ENCODE results near the gene LPP. TPM values are rescaled to one million over a fixed set of nuclear protein-coding genes. Genes with fewer than 3 reads are reported as not detected.

LPP gene
- total and polyA plus RNA-seq, 10 of the 15 experiments (the other 5 are each of a cell fraction or from before 2014, with no cell fraction given) = under 0.01 to 0.62 (median 0.03) TPM

GRCh38 chr3:188223936-188224335 lies 70.0 kb downstream of the LPP start (continued):
- TF ChIP-seq, protein P1, sequence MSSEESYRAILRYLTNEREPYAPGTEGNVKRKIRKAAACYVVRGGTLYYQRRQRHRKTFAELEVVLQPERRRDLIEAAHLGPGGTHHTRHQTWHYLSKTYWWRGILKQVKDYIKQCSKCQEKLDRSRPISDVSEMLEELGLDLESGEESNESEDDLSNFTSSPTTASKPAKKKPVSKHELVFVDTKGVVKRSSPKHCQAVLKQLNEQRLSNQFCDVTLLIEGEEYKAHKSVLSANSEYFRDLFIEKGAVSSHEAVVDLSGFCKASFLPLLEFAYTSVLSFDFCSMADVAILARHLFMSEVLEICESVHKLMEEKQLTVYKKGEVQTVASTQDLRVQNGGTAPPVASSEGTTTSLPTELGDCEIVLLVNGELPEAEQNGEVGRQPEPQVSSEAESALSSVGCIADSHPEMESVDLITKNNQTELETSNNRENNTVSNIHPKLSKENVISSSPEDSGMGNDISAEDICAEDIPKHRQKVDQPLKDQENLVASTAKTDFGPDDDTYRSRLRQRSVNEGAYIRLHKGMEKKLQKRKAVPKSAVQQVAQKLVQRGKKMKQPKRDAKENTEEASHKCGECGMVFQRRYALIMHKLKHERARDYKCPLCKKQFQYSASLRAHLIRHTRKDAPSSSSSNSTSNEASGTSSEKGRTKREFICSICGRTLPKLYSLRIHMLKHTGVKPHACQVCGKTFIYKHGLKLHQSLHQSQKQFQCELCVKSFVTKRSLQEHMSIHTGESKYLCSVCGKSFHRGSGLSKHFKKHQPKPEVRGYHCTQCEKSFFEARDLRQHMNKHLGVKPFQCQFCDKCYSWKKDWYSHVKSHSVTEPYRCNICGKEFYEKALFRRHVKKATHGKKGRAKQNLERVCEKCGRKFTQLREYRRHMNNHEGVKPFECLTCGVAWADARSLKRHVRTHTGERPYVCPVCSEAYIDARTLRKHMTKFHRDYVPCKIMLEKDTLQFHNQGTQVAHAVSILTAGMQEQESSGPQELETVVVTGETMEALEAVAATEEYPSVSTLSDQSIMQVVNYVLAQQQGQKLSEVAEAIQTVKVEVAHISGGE (CRISPR knock-in tag; IDR thresholded peaks at IDR 0.05) = no peak
- no peak for TF ChIP-seq NFYA (IDR thresholded peaks at IDR 0.05; ENCODE audit: borderline replicate concordance, low read depth, low read length)
- no peak for TF ChIP-seq ZBTB33 (IDR thresholded peaks at IDR 0.05)
- no peak for TF ChIP-seq SRF (IDR thresholded peaks at IDR 0.05; ENCODE audit: low read depth in 2 of 2, low read length in 2 of 2)
- TF ChIP-seq, protein P2, sequence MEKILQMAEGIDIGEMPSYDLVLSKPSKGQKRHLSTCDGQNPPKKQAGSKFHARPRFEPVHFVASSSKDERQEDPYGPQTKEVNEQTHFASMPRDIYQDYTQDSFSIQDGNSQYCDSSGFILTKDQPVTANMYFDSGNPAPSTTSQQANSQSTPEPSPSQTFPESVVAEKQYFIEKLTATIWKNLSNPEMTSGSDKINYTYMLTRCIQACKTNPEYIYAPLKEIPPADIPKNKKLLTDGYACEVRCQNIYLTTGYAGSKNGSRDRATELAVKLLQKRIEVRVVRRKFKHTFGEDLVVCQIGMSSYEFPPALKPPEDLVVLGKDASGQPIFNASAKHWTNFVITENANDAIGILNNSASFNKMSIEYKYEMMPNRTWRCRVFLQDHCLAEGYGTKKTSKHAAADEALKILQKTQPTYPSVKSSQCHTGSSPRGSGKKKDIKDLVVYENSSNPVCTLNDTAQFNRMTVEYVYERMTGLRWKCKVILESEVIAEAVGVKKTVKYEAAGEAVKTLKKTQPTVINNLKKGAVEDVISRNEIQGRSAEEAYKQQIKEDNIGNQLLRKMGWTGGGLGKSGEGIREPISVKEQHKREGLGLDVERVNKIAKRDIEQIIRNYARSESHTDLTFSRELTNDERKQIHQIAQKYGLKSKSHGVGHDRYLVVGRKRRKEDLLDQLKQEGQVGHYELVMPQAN (conservative IDR thresholded peaks at IDR 0.05) = no peak
- TF ChIP-seq RCOR1 (conservative IDR thresholded peaks at IDR 0.05; ENCODE audit: low read depth, low read length) = no peak
- TF ChIP-seq SMC3 (IDR thresholded peaks at IDR 0.05; ENCODE audit: borderline replicate concordance, low read length) = no peak
- TF ChIP-seq CHD4 (IDR thresholded peaks at IDR 0.05) = no peak
- no peak for TF ChIP-seq TAF1 (IDR thresholded peaks at IDR 0.05; ENCODE audit: borderline replicate concordance, low read depth, low read length)
- no peak for TF ChIP-seq BRCA1 (IDR thresholded peaks at IDR 0.05; ENCODE audit: low read depth, low read length)
- TF ChIP-seq ZNF207 (IDR thresholded peaks at IDR 0.05; ENCODE audit: borderline replicate concordance) = no peak
- TF ChIP-seq, protein P3, sequence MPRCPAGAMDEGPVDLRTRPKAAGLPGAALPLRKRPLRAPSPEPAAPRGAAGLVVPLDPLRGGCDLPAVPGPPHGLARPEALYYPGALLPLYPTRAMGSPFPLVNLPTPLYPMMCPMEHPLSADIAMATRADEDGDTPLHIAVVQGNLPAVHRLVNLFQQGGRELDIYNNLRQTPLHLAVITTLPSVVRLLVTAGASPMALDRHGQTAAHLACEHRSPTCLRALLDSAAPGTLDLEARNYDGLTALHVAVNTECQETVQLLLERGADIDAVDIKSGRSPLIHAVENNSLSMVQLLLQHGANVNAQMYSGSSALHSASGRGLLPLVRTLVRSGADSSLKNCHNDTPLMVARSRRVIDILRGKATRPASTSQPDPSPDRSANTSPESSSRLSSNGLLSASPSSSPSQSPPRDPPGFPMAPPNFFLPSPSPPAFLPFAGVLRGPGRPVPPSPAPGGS (IDR thresholded peaks at IDR 0.05; ENCODE audit: borderline replicate concordance, insufficient read depth, low read depth, low read length, poor library complexity, severe bottlenecking) = no peak

All from GM12878 (cell line).